Measurements from ENCODE around the gene ADAM17.
"Not testable (repeated sequence)": the region's sequence is repeated elsewhere in the genome, so short reads cannot be mapped to it uniquely, and the experiment has no call there.

The ADAM17 gene

DNA sequence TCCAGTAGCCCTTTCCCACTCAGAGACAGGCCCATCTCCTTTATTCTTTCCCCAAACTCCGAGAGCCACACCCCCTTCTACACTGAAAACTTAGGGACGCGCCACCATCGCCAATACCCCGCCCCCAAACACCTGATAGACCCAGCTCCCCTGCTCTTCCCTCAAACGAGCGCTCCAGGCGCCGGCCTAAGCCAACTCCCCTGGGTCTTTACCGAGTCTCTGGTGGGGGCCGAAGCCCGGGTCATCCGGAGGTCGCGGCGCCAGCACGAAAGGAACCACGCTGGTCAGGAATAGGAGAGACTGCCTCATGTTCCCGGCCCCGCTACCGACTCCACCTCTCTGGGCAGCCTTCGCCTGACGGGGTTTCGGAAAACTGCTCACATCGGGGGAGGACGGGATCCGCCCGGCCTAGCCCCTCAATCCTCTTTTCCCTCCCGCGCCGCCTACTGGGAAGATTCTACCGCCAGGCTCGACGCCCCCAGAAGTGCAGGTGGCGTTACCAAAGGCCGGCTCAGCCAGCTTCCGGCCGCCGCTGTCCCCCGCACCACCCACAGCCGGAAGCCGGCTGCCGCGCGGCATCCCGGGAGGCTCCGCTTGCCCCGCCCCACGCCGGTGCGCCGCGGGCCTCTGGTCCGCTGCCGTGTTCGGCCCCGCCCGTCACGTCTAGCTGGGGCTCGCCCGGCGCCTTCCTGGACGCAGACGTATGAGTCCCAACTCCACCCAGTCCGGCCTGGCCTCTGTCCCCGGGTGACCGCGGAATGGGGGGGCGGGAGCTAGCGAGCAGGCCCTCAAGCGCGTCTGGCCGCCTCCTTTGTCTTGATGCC is at the start of gene ADAM17:
ADAM17 (minus strand) TSS at position 534 of the 824 bp plus-strand sequence; CDS start at position 309, 225 bp downstream.
- peak within 1 kb of the TSS; percentile 92 for H3K4me3 ChIP-seq (ENCODE audit: low read depth, low read length)
- peak; percentile 55 for TF ChIP-seq CTCF (conservative IDR thresholded peaks at IDR 0.05; ENCODE audit: low read depth, low read length)

GRCh38 chr2:9602412-9602811 is 46.8 kb upstream of the ADAM17 start:
- TF ChIP-seq CTCF (conservative IDR thresholded peaks at IDR 0.05; ENCODE audit: low read depth, low read length): no peak
- DNase-seq (ENCODE audit: low read depth): no peak
- no peak overlapping the region for H3K4me3 ChIP-seq (ENCODE audit: low read depth, low read length)

More for the DNA sequence above, at the start of gene ADAM17:
- peak; percentile 98 for DNase-seq (ENCODE audit: low read depth)

DNA sequence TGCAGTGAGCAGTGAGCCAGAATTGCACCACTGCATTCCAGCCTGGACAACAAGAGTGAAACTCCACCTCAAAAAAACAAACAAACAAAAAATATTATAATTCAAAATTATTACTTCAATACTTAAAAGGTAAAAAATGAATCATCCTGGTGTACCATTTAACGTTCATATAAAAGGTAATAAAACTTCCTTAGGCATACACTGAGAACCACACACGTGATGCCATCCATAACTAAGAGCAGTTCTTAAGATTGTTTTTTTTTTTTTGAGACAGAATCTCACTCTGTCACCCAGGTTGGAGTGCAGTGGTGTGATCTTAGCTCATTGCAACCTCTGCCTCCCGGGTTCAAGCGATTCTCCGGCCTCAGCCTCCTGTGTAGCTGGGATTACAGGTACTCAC is 45.8 kb upstream of the ADAM17 start:
- DNase-seq (ENCODE audit: low read depth): no peak
- TF ChIP-seq CTCF (conservative IDR thresholded peaks at IDR 0.05; ENCODE audit: low read depth, low read length): no peak
- H3K4me3 ChIP-seq (ENCODE audit: low read depth, low read length): no peak overlapping the region

GRCh38 chr2:9599430-9599829 is 43.8 kb upstream of the ADAM17 start:
- DNase-seq (ENCODE audit: low read depth): no peak
- TF ChIP-seq CTCF (conservative IDR thresholded peaks at IDR 0.05; ENCODE audit: low read depth, low read length): no peak
- H3K4me3 ChIP-seq (ENCODE audit: low read depth, low read length): no peak overlapping the region

DNA sequence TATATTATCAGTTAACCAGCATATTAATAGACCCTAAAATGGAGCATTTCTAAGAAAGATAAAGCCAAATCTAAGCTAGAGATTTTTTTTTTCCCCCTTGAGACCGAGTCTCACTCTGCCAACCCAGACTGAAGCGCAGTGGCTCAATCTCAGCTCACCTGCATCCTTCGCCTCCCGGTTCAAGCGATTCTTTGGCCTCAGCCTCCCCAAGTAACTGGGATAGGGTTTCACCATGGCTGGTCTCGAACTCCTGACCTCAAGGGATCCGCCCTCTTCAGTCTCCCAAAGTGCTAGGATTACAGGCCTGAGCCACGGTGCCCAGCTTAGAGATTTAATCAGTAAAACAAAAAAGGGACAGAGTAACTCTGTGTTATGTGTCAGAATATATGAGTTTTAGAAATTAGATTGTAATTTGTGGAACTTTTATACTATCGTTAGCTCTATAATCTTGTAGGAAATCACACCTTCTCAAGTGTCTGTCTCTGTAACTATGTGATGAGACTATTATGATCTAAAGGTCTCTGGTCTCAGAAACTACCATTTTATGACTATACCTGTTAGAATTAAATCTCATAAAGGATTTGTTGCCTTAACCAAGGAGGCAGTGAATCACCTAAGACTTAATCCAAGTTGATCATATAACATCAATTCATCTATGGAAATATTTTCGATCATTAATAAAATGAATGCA is 41.1 kb upstream of the ADAM17 start:
- no peak for DNase-seq (ENCODE audit: low read depth)
- TF ChIP-seq CTCF (conservative IDR thresholded peaks at IDR 0.05; ENCODE audit: low read depth, low read length): no peak
- no peak overlapping the region for H3K4me3 ChIP-seq (ENCODE audit: low read depth, low read length)

DNA sequence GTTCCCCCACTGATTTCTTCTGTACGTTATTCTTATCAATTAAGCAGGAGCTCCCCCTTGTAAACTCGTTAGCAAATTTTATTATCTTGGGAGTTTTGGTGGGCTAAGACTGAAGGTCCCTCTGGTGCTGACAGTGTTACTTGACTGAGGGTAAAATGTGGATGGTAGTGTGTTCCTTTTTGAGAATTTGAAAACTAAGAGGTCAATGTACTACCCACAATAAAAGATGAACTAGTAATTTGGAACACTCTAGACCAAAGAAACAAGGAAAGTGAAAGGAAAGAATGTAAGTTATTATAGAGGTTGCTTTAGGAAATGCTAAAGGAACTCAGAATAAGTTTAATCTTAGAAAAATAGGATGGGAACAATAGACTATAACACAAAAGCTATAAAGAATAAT is 40.1 kb upstream of the ADAM17 start:
- no peak overlapping the region for H3K4me3 ChIP-seq (ENCODE audit: low read depth, low read length)
- no peak for DNase-seq (ENCODE audit: low read depth)
- TF ChIP-seq CTCF (conservative IDR thresholded peaks at IDR 0.05; ENCODE audit: low read depth, low read length): no peak

- not testable (repeated sequence) for H3K4me3 ChIP-seq (ENCODE audit: low read depth, low read length); DNase-seq (ENCODE audit: low read depth)
Measured at GRCh38 chr2:9595256-9595655, 39.6 kb upstream of the ADAM17 start.
